GM23338 (cell line): ENCODE measurements around the gene MAN1C1.

ENCODE experiments used
- TF ChIP-seq, protein P1 (sequence below), 2 experiments: fragments of 200-600 bp in 1 of 2; sonication (generic) in 1 of 2; conservative IDR thresholded peaks; 2 replicates each; pipeline versions ENCODE4 v1.5.1 to v1.6.1; 2016 to 2017; ENCODE audit warnings: antibody characterized with exemption in 2 of 2, low read depth in 2 of 2, mild to moderate bottlenecking in 2 of 2, moderate library complexity in 1 of 2
- TF ChIP-seq, protein P2 (sequence below): IDR thresholded peaks from one replicate; pipeline ENCODE4 v1.6.1; 2018; ENCODE audit warnings: antibody characterized with exemption; ENCODE audit not compliant: unreplicated experiment

DNA sequence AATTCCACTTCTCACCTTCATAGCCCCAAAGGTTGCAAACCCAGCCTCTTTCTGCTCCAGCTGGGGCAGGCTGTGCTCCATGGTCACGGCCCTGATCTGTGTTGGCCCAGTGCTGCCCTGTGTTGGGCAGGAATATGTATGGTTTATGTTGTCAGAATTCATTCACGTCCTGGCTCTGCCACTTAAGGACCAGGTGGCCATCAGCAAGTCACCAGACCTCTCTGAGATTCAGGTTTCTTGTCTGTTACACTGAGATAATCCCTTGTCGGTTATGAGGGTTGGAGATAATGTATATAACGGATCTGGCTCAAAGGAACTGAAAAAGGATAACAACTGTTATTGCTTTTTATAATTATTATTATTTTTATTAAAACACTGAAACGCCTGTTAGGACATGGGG is 144.3 kb downstream of the MAN1C1 start:
- TF ChIP-seq, protein P1, sequence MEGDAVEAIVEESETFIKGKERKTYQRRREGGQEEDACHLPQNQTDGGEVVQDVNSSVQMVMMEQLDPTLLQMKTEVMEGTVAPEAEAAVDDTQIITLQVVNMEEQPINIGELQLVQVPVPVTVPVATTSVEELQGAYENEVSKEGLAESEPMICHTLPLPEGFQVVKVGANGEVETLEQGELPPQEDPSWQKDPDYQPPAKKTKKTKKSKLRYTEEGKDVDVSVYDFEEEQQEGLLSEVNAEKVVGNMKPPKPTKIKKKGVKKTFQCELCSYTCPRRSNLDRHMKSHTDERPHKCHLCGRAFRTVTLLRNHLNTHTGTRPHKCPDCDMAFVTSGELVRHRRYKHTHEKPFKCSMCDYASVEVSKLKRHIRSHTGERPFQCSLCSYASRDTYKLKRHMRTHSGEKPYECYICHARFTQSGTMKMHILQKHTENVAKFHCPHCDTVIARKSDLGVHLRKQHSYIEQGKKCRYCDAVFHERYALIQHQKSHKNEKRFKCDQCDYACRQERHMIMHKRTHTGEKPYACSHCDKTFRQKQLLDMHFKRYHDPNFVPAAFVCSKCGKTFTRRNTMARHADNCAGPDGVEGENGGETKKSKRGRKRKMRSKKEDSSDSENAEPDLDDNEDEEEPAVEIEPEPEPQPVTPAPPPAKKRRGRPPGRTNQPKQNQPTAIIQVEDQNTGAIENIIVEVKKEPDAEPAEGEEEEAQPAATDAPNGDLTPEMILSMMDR (conservative IDR thresholded peaks at IDR 0.05; ENCODE audit: low read depth in 2 of 2) = no peak
- TF ChIP-seq, protein P2, sequence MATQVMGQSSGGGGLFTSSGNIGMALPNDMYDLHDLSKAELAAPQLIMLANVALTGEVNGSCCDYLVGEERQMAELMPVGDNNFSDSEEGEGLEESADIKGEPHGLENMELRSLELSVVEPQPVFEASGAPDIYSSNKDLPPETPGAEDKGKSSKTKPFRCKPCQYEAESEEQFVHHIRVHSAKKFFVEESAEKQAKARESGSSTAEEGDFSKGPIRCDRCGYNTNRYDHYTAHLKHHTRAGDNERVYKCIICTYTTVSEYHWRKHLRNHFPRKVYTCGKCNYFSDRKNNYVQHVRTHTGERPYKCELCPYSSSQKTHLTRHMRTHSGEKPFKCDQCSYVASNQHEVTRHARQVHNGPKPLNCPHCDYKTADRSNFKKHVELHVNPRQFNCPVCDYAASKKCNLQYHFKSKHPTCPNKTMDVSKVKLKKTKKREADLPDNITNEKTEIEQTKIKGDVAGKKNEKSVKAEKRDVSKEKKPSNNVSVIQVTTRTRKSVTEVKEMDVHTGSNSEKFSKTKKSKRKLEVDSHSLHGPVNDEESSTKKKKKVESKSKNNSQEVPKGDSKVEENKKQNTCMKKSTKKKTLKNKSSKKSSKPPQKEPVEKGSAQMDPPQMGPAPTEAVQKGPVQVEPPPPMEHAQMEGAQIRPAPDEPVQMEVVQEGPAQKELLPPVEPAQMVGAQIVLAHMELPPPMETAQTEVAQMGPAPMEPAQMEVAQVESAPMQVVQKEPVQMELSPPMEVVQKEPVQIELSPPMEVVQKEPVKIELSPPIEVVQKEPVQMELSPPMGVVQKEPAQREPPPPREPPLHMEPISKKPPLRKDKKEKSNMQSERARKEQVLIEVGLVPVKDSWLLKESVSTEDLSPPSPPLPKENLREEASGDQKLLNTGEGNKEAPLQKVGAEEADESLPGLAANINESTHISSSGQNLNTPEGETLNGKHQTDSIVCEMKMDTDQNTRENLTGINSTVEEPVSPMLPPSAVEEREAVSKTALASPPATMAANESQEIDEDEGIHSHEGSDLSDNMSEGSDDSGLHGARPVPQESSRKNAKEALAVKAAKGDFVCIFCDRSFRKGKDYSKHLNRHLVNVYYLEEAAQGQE = no peak
